A549 (cell line): Measurements from ENCODE around the gene NRARP. TPM values are rescaled to one million over a fixed set of nuclear protein-coding genes. Genes with fewer than 3 reads are reported as not detected.

Experiments
- ATAC-seq, 2 experiments: fragments of 200-7000 bp in 1 of 2; fragments of >200 bp in 1 of 2; cut with Nextera tagmentation in 1 of 2; cut with Tn5 transposase in 1 of 2; 3 replicates each; pipeline versions ENCODE4 v1.8.0 to v1.9.1; 2018 to 2020; ENCODE audit warnings: mild to moderate bottlenecking in 1 of 2, moderate library complexity in 1 of 2
- CTCF ChIA-PET: fragments of 300-600 bp; sonication (Branson Sonifier 250); formaldehyde crosslinking; extraction: SDS; loops from one replicate; lab custom pipeline; 2021; ENCODE audit warnings: antibody characterized with exemption, inconsistent platforms; lab: Yijun Ruan, JAX
- POLR2A ChIA-PET: fragments of 350-600 bp; formaldehyde crosslinking; extraction: SDS; loops from one replicate; lab custom pipeline; 2021; ENCODE audit warnings: antibody characterized with exemption, inconsistent platforms; lab: Yijun Ruan, JAX
- DNase-seq, 2 experiments: peaks; one replicate each; pipeline versions ENCODE4 v3.0.0 to v3.0.0-alpha.2; 2011 to 2016; ENCODE audit warnings: low read depth in 1 of 2, low spot score in 1 of 2
- FAIRE-seq: peaks from 2 replicates; lab custom pipeline; 2011; peaks lifted over from hg19 to GRCh38; lab: Jason Lieb, UNC
- H3K27ac ChIP-seq, 2 experiments: fragments of >200 bp; sonication (Bioruptor Twin); formaldehyde crosslinking; 3 replicates each; pipeline ENCODE4 v1.5.1; 2016 to 2017
- H3K4me1 ChIP-seq: fragments of >200 bp; sonication (Bioruptor Twin); formaldehyde crosslinking; 3 replicates; pipeline ENCODE4 v1.6.1; 2016
- H3K4me2 ChIP-seq: fragments of >200 bp; sonication (Bioruptor Twin); formaldehyde crosslinking; 3 replicates; pipeline ENCODE4 v1.6.1; 2016
- H3K4me3 ChIP-seq: fragments of >200 bp; sonication (Bioruptor Twin); formaldehyde crosslinking; 3 replicates; pipeline ENCODE4 v1.5.1; 2016
- H3K9me3 ChIP-seq: fragments of >200 bp; sonication (Bioruptor Twin); formaldehyde crosslinking; 3 replicates; pipeline ENCODE4 v1.6.1; 2016
- CEBPB ChIP-seq, 2 experiments: fragments of >200 bp in 1 of 2; sonication (Bioruptor Twin) in 1 of 2; formaldehyde crosslinking in 1 of 2; IDR thresholded peaks; 2 replicates each; pipeline ENCODE4 v1.6.1; 2012 to 2016
- CTCF ChIP-seq: fragments of >200 bp; sonication (Bioruptor Twin); formaldehyde crosslinking; IDR thresholded peaks from 3 replicates; pipeline ENCODE4 v1.5.1; 2016
- E2F6 ChIP-seq: IDR thresholded peaks from 2 replicates; pipeline ENCODE4 v1.6.1; 2012; ENCODE audit warnings: low read depth, borderline replicate concordance
- EHF ChIP-seq: fragments of 250-450 bp; sonication (Bioruptor Pico); IDR thresholded peaks from 2 replicates; pipeline ENCODE4 v1.5.0; 2020; ENCODE audit warnings: mild to moderate bottlenecking
- FOSB ChIP-seq: fragments of 250-450 bp; sonication (Bioruptor Pico); IDR thresholded peaks from 2 replicates; pipeline ENCODE4 v1.5.0; 2020; ENCODE audit warnings: mild to moderate bottlenecking, moderate library complexity
- HDAC2 ChIP-seq: fragments of 200-600 bp; sonication (generic); IDR thresholded peaks from 2 replicates; pipeline ENCODE4 v1.6.1; 2016
- HOXA7 ChIP-seq: fragments of 250-450 bp; sonication (Bioruptor Pico); IDR thresholded peaks from 2 replicates; pipeline ENCODE4 v1.5.0; 2020; ENCODE audit warnings: mild to moderate bottlenecking, moderate library complexity
- PHF8 ChIP-seq: fragments of 200-600 bp; sonication (generic); IDR thresholded peaks from 2 replicates; pipeline ENCODE4 v1.6.1; 2016; ENCODE audit warnings: low read depth, mild to moderate bottlenecking, antibody characterized with exemption, moderate library complexity, borderline replicate concordance
- POLR2A ChIP-seq: IDR thresholded peaks from 2 replicates; pipeline ENCODE4 v1.6.1; 2012; ENCODE audit warnings: mild to moderate bottlenecking, low read length
- POLR2AphosphoS2 ChIP-seq: conservative IDR thresholded peaks from 2 replicates; pipeline ENCODE4 v1.6.1; 2012; ENCODE audit warnings: low read length, improper control_type of control experiment, inconsistent platforms
- RCOR1 ChIP-seq: fragments of 150-350 bp; IDR thresholded peaks from 2 replicates; pipeline ENCODE4 v1.6.1; 2014; ENCODE audit warnings: antibody characterized with exemption, low read length, low read depth
- SREBF2 ChIP-seq: fragments of 450-650 bp; IDR thresholded peaks from 2 replicates; pipeline ENCODE4 v1.6.1; 2014; ENCODE audit warnings: mild to moderate bottlenecking, moderate library complexity
- USF2 ChIP-seq: fragments of 450-650 bp; IDR thresholded peaks from 2 replicates; pipeline ENCODE4 v1.6.1; 2014; ENCODE audit warnings: antibody characterized with exemption
- ZNF302 ChIP-seq: fragments of 250-450 bp; sonication (Bioruptor Pico); IDR thresholded peaks from 2 replicates; pipeline ENCODE4 v1.9.0; 2021; ENCODE audit warnings: inconsistent platforms, mild to moderate bottlenecking, moderate library complexity
- ZSCAN20 ChIP-seq: fragments of 250-450 bp; sonication (Bioruptor Pico); IDR thresholded peaks from 2 replicates; pipeline ENCODE4 v1.8.0; 2022; ENCODE audit warnings: mild to moderate bottlenecking, moderate library complexity
- WGBS: methylation state at CpG from one replicate; pipeline ENCODE4 v1.1.6; 2017; ENCODE audit errors: missing lambda C conversion rate; 5-methylcytosine and 5-hydroxymethylcytosine counted together
- polyA plus RNA-seq, 4 experiments: library from polyadenylated mRNA; depleted of rRNA in 3 of 4; stranded (reverse); fragments of >200 nt; fragmentation: RNase III in 1 of 4; extraction: RNeasy Plus Mini Kit Qiagen cat#74134 plus additional on column Dnase treatment in 1 of 4; gene quantifications; 2 replicates in 3 of 4; 3 replicates in 1 of 4; pipeline ENCODE4 v1.2.3, GENCODE V29; 2011 to 2017
- TF ChIP-seq, protein P1 (sequence below): IDR thresholded peaks from 2 replicates; pipeline ENCODE4 v1.6.1; 2012

The NRARP gene
- polyA plus RNA-seq, 2 of the 4 experiments (the other 2 are of a cell fraction) = 1.3 to 5.1 TPM

DNA sequence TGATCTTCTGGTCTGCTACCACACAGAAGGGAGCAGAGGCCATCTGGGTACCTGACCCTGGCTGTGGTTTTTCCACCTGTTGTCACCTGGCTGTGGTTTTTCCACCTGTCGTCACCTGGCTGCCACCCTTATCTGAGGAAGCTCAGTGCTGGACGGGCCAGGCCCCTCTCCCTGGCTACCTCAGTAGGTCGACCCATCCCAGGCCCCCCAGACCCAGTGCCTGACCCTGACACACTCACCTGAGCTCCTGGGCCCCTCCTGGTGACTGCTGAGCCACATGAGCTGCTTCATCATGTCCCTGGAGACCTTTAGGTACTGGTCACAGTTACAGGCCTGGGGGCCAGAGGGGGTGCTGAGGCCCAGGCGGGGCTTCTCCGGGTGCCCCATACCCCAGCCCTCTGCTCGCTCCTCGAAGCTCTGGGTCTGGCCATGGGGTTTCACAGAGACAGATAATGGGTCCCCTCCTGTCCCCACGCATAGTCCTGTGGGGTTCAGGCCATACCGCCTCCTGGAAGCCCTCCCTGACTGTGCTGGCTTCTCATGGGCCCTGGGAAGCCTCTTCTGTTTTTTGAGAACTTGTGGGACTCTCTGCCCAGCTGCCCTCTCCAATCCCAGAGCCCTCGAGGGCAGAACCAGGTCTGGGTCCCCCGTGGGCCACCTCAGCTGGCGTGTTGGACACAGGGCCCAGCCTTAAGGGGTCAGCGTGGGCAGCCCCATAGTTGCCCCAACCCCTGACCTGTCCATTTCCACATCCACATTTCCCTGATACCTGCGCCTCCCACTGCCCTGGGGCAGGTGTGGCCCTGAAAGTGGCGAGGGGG is 7.5 kb upstream of the NRARP start:
- DNase-seq = no peak
- Histone ChIP-seq H3K4me2 (no peak overlapping the region), H3K4me1 (peaks cover 27% of the 10 kb centered on the region; the same call in 2 of the 3 replicates)
- 85% methylated on average over 15 of the region's 15 CpGs for WGBS
- TF ChIP-seq CTCF = no peak
- TF ChIP-seq SREBF2 = no peak
- no peak for TF ChIP-seq POLR2A
- no peak for TF ChIP-seq RCOR1
- TF ChIP-seq ZNF302 (CRISPR knock-in tag) = no peak
- no peak for TF ChIP-seq HDAC2
- TF ChIP-seq CEBPB (IDR thresholded peaks at IDR 0.05) = no peak
- TF ChIP-seq, all 56 proteins: peak for 0
- ATAC-seq = no peak
- POLR2A ChIA-PET = no interaction called here
- no peak for FAIRE-seq
- H3K27ac ChIP-seq = 0 out of 6 replicates have a peak overlapping the region, but pooled peaks of 1 of the 2 experiments have one; percentile 8
- CTCF ChIA-PET = interaction anchor here (0.7 to 0.9 kb wide), 2 partner anchors 15 to 114 kb away, joined by 3 to 4 read pairs; partner anchors contain the start of genes EXD3 and NOXA1
- no peaks in the 10 kb centered on the region for H3K9me3 ChIP-seq
- no peak overlapping the region for H3K4me3 ChIP-seq

- ATAC-seq (no peak), FAIRE-seq (no peak), DNase-seq (peak in 1 of 2 experiments; percentile 22)
- Histone ChIP-seq H3K4me3 (no peak overlapping the region), H3K4me2 (no peak overlapping the region), H3K4me1 (peaks cover 27% of the 10 kb centered on the region; the same call in 2 of the 3 replicates), H3K27ac (no peak overlapping the region), H3K9me3 (no peaks in the 10 kb centered on the region)
- ChIA-PET CTCF (interaction anchor here (1.5 kb wide), 1 partner anchor 11 kb away, joined by 3 read pairs; no protein-coding TSS in a partner anchor), POLR2A (no interaction called here)
- WGBS = 85% methylated on average over 16 of the region's 20 CpGs
- TF ChIP-seq USF2 (no peak), ZSCAN20 (no peak), CEBPB (IDR thresholded peaks at IDR 0.05) (no peak), RCOR1 (no peak), POLR2AphosphoS2 (no peak), PHF8 (no peak), E2F6 (no peak), EHF (CRISPR knock-in tag) (no peak), HOXA7 (CRISPR knock-in tag) (no peak)
These were observed 6.1 kb upstream of the NRARP start for GRCh38 chr9:137308057-137308619.

- no peak for FAIRE-seq
- Histone ChIP-seq H3K4me1 (peaks cover 27% of the 10 kb centered on the region; the same call in 2 of the 3 replicates), H3K9me3 (no peaks in the 10 kb centered on the region), H3K27ac (no peak overlapping the region), H3K4me3 (no peak overlapping the region), H3K4me2 (no peak overlapping the region)
- ATAC-seq = no peak
- DNase-seq = no peak
- ChIA-PET CTCF (interaction anchor here (1.5 kb wide), 1 partner anchor 12 kb away, joined by 3 read pairs; no protein-coding TSS in a partner anchor), POLR2A (interaction anchor here (0.9 kb wide), 1 partner anchor 107 kb away, joined by 3 read pairs; the partner anchor contains the start of gene TPRN)
- WGBS = 84% methylated on average over 13 of the region's 30 CpGs
- TF ChIP-seq FOSB (CRISPR knock-in tag) (no peak), PHF8 (no peak)
- TF ChIP-seq, protein P1, sequence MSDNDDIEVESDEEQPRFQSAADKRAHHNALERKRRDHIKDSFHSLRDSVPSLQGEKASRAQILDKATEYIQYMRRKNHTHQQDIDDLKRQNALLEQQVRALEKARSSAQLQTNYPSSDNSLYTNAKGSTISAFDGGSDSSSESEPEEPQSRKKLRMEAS = no peak
These were observed 5.4 kb upstream of the NRARP start for GRCh38 chr9:137307255-137308056.
